Mesenteric fat pad (tissue), 1 donor: Measurements from ENCODE around the gene ESR1. TPM values are rescaled to one million over a fixed set of nuclear protein-coding genes. Genes with fewer than 3 reads are reported as not detected.

Experiments used
- DNase-seq: peaks from one replicate; pipeline ENCODE4 v3.0.0-alpha.2; 2020; ENCODE audit warnings: low spot score
- total RNA-seq: library from RNA; stranded (reverse); fragmentation: NEBNext Ultra II Directional; extraction: Animal tissue kit (Norgen Biotek cat#: 25700); gene quantifications from one replicate; pipeline ENCODE4 v1.2.1, GENCODE V29; 2021
- donor health status: DM: yes; HTN: yes; CAD: no.

ESR1 gene
- total RNA-seq, 1 donor from 2014 or later: 6.3 TPM

DNA sequence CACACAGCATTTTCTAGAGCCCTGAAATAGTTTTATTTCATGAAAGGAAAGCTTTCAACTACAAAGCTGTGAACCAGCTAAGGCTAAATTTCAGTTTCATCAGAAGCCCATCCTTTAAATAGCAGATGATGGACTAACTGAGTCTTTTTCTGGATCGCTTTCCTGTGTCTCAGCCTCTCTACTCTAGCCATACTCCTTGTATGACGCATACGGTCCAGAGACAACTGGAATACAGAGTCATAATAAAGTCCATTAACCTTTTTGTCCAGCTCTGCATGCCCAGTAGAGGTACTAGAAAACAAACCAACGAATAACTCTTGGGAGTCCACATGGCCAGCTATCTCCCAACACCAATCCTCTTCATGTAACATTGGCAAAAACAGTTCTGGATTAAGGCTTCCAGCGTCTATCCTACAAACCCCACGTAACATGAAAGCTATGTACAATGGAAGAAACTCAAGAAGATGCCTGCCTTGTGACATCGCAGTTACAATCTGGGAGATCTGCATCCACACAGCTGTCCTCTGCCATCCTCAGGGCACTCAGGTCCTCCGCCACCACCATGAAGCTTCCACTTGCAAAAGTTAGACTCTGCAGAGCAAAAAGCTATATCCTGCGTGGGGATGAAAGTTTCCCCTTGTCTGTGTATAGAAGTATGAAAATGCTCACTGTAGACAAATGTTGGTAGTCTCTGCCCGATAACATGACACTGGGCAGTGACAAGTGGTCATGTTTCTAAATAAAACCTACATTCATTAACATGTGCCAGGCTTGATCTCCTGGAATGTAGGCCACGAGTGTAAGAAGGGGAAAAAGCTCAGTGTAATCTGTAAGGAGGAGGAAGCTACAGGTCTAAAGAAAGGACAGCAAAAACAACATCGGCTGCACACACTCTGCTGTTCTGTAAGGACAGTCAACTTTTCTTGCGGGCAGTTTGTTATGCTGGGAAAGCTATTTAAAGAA, 360.4 kb downstream of the ESR1 start:
- no peak for DNase-seq

DNA sequence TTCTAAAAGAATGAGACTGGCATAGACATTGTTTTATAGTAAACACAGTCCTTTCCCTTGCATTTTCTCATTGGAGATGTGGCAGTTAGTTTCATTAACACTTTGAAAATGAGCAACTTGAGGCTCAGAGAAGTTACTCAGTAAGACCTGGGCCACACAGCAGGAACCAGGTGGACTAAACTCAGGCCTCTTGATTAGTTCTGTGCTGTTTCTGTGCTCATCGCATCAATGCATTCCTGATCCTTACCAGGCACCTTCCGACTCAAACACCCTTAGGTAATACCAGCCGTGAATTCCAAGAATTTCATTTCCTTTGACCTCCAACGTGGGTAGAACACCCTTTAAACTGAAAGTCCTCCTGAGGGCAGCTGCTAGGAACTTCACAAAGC, 362.8 kb downstream of the ESR1 start:
- DNase-seq: no peak

DNA sequence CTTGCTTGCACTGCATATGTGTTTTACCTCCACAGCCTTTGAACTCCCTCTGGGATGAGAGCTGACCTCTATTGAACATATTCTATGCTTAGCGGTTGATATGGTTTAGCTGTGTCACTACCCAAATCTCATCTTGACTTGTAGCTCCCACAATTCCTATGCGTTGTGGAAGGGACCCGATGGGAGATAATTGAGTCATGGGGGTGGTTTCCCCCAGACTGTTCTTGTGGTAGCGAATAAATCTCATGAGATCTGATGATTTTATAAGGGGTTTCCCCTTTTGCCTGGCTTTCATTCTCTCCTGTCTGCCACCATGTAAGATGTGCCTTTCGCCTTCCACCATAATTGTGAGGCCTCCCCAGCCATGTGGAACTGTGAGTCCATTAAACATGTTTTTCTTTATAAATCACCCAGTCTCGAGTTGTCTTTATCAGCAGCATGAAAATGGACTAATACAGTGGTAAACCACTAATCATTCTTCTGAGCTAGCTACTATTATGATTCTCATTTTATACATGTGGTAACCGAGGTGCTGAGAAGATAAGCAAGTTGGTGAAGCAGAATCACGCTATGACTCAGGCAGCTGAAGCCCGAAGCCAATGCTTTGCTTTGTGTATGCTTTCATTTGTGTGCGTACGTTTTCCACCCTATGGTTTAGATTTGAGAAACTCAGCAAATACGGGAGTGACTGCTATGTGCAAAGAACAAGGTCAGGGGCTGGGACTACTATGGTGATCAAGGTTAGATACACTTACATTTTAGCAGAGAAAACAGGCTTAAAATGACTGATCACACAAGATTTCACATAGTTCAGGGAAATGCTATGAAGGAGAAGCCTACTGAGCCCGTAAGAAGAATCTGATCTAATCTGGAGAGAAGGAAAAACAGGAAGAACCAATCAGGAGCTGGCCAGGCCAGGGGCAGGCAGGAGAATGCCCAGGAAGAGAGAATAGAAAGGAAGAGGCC, 363.5 kb downstream of the ESR1 start:
- no peak for DNase-seq

DNA sequence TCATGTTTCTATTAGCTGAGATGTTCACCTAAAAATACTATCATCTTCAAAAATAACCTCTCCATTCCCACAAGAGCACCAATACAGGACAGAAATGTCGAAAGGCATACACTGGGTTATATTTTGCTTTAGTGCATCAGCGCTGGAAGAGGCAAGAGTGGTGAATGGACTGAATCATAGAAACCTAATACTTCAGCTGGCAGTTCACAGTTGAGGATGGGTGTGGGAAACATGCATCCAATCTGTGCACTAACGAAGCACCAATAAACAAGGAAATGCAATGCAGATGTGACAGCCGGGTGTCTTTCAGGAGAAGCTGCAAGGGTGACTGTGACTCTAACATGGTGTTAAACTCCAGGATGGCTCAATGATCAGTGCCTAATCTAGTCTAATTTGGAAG, 365.8 kb downstream of the ESR1 start:
- no peak for DNase-seq

DNA sequence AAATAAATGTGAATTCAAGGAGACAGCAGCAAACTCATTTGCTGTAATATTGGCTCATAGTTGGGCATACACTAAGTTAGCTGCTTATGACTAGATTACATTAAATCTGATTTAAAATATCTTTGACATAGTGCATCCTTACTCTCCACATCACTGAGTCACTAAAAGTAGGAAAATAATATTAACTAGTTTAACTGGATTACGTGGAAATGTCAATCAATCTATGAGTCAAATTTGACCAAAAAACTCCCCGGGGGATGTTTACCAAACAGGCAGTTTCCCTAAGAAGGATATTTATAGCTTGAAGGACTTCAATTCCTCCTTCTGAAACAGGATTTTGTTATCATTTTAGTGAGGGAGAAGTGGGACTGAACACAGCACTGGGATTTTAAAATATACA, 366.5 kb downstream of the ESR1 start:
- DNase-seq: no peak

DNA sequence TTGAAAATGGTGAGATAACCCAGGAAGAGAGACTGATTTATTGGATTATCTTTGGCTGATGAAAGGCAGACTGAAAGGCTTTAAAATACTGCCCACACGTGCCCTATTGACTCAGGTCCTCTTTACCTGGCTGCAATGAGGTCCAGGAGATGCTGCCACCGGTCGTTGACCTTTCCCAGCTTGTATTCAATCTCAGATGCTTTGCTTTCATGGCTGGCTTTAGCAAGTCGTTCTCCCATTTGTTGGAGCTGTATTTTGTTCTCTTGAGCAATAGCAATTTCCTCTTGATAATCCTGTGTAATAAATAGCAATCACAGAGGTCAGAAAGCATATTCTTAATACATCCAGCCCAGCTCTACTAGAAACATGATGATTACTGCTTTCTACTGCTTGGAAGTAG, 368.8 kb downstream of the ESR1 start:
- DNase-seq: no peak
